Mammary epithelial cell (primary cell): ENCODE data around the gene AGTPBP1.

Experiments
- CTCF ChIP-seq, 2 donors: IDR thresholded peaks in 1 of 2; conservative IDR thresholded peaks in 1 of 2; 2 replicates each; pipeline ENCODE4 v1.5.1; 2011 to 2012; ENCODE audit warnings: inconsistent platforms in 2 of 2, low read length in 2 of 2, mild to moderate bottlenecking in 2 of 2, control low read depth in 1 of 2, low read depth in 1 of 2; ENCODE audit not compliant: insufficient read depth in 1 of 2; ENCODE audit errors: extremely low read depth in 1 of 2
- EZH2 ChIP-seq: IDR thresholded peaks from 2 replicates; pipeline ENCODE4 v1.6.1; 2012; ENCODE audit warnings: low read length, inconsistent platforms, borderline replicate concordance

- TF ChIP-seq CTCF (conservative IDR thresholded peaks at IDR 0.05 in 1 of 2, IDR thresholded peaks at IDR 0.05 in 1 of 2; ENCODE audit: extremely low read depth in 1 of 2, insufficient read depth in 1 of 2, low read depth in 1 of 2, low read length in 2 of 2) (no peak), EZH2 (no peak)
Observed at GRCh38 chr9:85515021-85515420, 226.7 kb downstream of the AGTPBP1 start.
